NB4 (cell line): ENCODE results near the gene SEL1L2.
"Not testable (repeated sequence)": the region's sequence is repeated elsewhere in the genome, so short reads cannot be mapped to it uniquely, and the experiment has no call there.

Experiments
- DNase-seq: peaks from one replicate; pipeline ENCODE4 v3.0.0; 2010; ENCODE audit warnings: low read depth
- H3K4me3 ChIP-seq: one replicate; pipeline ENCODE4 v1.5.1; 2011; ENCODE audit warnings: mild to moderate bottlenecking, low read depth, low read length, moderate library complexity
- CTCF ChIP-seq: IDR thresholded peaks from one replicate; pipeline ENCODE4 v1.5.1; 2012; ENCODE audit warnings: low read depth, low read length
- MAX ChIP-seq: IDR thresholded peaks from 2 replicates; pipeline ENCODE4 v1.6.1; 2011; ENCODE audit warnings: low read depth, low read length
- MYC ChIP-seq: IDR thresholded peaks from 2 replicates; pipeline ENCODE4 v1.6.1; 2011; ENCODE audit warnings: low read depth, low read length
- POLR2A ChIP-seq: IDR thresholded peaks from 2 replicates; pipeline ENCODE4 v1.6.1; 2011; ENCODE audit warnings: mild to moderate bottlenecking; ENCODE audit not compliant: insufficient read length; ENCODE audit errors: extremely low read depth

SEL1L2 gene

GRCh38 chr20:14009208-14009607 is 18.8 kb upstream of the SEL1L2 start:
- no peak overlapping the region for H3K4me3 ChIP-seq
- DNase-seq: no peak
- no peak for TF ChIP-seq POLR2A
- no peak for TF ChIP-seq CTCF
- no peak for TF ChIP-seq MYC
- no peak for TF ChIP-seq MAX

- no peak for TF ChIP-seq CTCF
- no peak for TF ChIP-seq POLR2A
- TF ChIP-seq MYC: no peak
- no peak for TF ChIP-seq MAX
Observed at GRCh38 chr20:14005996-14006395, 15.6 kb upstream of the SEL1L2 start.

GRCh38 chr20:14000917-14001316 is 10.5 kb upstream of the SEL1L2 start:
- no peak overlapping the region for H3K4me3 ChIP-seq
- TF ChIP-seq MAX (no peak), CTCF (no peak), MYC (no peak), POLR2A (no peak)
- DNase-seq: no peak

More at GRCh38 chr20:14005996-14006395, 15.6 kb upstream of the SEL1L2 start:
- no peak overlapping the region for H3K4me3 ChIP-seq
- no peak for DNase-seq

- no peak for DNase-seq
- no peak for TF ChIP-seq POLR2A
- no peak overlapping the region for H3K4me3 ChIP-seq
Observed at GRCh38 chr20:13996265-13996664, 5.9 kb upstream of the SEL1L2 start.

- no peak overlapping the region for H3K4me3 ChIP-seq
- TF ChIP-seq MYC: no peak
- no peak for TF ChIP-seq MAX
- no peak for TF ChIP-seq POLR2A
- no peak for TF ChIP-seq CTCF
- DNase-seq: no peak
Observed at GRCh38 chr20:13995841-13996240, 5.4 kb upstream of the SEL1L2 start.

GRCh38 chr20:13995086-13995665 is 4.8 kb upstream of the SEL1L2 start, which contains the start of gene MACROD2:
MACROD2 (plus strand) TSS chr20:13995516.
- no peak for DNase-seq
- H3K4me3 ChIP-seq: no peak within 1 kb of the TSS
- TF ChIP-seq MAX: no peak
- TF ChIP-seq POLR2A: no peak
- TF ChIP-seq MYC: no peak
- TF ChIP-seq CTCF: no peak

GRCh38 chr20:13991955-13992354 is 1.5 kb upstream of the SEL1L2 start:
- DNase-seq, H3K4me3 ChIP-seq: not testable (repeated sequence)
